ENCODE results near the gene TEAD1. TPM values are rescaled to one million over a fixed set of nuclear protein-coding genes. Genes with fewer than 3 reads are reported as not detected.

The TEAD1 gene
- polyA plus RNA-seq, 1 experiment, result 79.2 TPM

DNA sequence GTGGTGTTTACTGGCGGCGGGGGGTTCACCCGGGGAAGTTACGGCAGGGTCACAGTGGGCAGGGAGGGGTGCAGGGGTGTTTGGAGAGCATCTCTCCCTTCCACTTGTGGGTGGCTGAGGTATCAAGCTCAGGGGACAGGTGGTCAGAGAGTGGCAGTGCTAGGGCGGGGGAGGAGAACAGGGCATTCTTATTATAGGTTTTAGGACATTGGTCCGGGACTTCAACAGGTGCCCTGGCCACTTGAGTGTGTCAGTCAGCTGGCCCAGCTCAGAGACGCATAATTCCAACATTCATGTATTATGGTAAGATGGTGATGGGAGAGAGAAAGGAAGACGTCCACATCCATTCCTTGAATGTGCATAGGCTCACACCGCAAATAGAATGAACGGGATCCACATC is 101.7 kb downstream of the TEAD1 start:
- DNase-seq (ENCODE audit: low read depth), result no peak
- CTCF ChIA-PET, result interaction anchor here (1.2 kb wide), 1 partner anchor 15 kb away, joined by 3 read pairs; no protein-coding TSS in a partner anchor
- no peaks in the 10 kb centered on the region for H3K27me3 ChIP-seq (ENCODE audit: control insufficient read depth, insufficient read depth, low read length)
- no peak for TF ChIP-seq CTCF (IDR thresholded peaks at IDR 0.05; ENCODE audit: insufficient read depth, low read depth, low read length)
- H3K36me3 ChIP-seq (ENCODE audit: control insufficient read depth, insufficient read depth, low read length), result no peaks in the 10 kb centered on the region; the same call in 1 of the 2 replicates
- H3K4me3 ChIP-seq (ENCODE audit: low read depth, low read length), result no peak overlapping the region
- POLR2A ChIA-PET, result no interaction called here

DNA sequence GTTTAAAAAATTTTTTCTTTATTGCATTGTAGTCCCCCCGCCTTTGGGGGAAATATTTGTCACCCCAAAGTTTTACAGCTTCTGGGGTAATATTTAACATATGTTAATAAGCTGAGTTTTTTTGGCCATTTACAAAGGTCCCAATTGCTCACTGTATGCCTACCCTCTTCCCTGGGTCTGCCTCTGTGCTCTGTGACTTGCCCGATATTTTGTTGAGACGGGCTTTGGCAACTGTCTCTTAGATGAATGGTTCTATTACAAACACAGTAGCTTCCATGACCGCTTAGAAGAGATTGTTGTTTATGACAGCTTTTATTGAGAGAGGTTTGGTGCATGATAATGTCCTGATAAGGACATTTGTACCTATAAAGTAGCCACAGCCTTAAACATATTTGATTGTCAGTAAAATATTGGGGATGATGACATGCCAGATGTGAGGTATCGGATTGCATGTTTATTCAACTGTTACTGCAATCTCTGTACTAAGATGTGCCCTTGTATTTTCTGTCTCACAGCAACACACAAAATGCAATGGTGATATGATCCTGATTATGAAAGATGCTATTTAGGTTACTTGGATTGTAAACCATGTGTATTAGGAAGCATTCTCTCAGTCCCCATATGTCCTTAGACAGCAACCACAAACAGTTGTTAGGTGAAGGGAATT is 103.1 kb downstream of the TEAD1 start:
- TF ChIP-seq CTCF (IDR thresholded peaks at IDR 0.05; ENCODE audit: insufficient read depth, low read depth, low read length), result no peak
- DNase-seq (ENCODE audit: low read depth), result peak; percentile 57
- Histone ChIP-seq H3K36me3 (ENCODE audit: control insufficient read depth, insufficient read depth, low read length) (no peaks in the 10 kb centered on the region; the same call in 1 of the 2 replicates), H3K27me3 (ENCODE audit: control insufficient read depth, insufficient read depth, low read length) (no peaks in the 10 kb centered on the region), H3K4me3 (ENCODE audit: low read depth, low read length) (no peak overlapping the region)
- ChIA-PET CTCF (interaction anchor here (0.5 to 1.2 kb wide), 2 partner anchors 11 to 42 kb away, joined by 3 read pairs; no protein-coding TSS in a partner anchor), POLR2A (no interaction called here)

DNA sequence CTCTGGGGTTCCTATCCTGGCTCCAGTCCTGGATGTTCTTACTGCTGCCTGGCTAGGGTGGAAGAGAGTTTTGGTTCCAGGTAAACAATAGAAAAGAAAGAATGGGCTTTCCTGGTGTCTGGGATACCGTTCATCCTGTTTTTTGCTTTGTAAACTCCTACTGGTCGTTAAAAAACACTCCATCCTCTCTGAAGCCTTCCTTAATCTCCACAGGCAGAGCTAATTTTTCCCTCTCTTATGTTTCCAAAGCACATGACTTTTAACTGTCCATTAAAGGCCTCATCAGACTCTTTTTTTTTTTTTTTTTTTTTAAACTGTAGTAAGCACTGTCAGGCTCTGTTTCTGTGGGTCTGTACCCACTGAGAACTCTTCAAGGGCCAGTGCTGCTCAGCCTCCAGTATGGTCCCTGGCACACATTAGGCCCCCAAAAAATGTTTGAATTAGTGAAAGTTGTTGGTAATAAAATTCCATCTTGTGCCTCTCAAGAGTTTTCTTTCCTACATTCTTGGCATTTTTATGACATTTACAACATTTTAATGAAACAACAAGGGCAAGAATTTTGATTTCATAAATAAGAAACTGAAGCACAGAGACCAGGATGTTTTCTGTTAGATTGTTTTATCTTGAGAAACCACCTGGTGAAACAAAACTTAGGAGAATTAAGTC is 104.2 kb downstream of the TEAD1 start:
- Histone ChIP-seq H3K36me3 (ENCODE audit: control insufficient read depth, insufficient read depth, low read length) (no peaks in the 10 kb centered on the region; the same call in 1 of the 2 replicates), H3K4me3 (ENCODE audit: low read depth, low read length) (no peak overlapping the region), H3K27me3 (ENCODE audit: control insufficient read depth, insufficient read depth, low read length) (no peaks in the 10 kb centered on the region)
- ChIA-PET POLR2A (no interaction called here), CTCF (interaction anchor here (1.2 kb wide), 1 partner anchor 10 kb away, joined by 3 read pairs; no protein-coding TSS in a partner anchor)
- TF ChIP-seq CTCF (IDR thresholded peaks at IDR 0.05; ENCODE audit: insufficient read depth, low read depth, low read length), result no peak
- DNase-seq (ENCODE audit: low read depth), result no peak

DNA sequence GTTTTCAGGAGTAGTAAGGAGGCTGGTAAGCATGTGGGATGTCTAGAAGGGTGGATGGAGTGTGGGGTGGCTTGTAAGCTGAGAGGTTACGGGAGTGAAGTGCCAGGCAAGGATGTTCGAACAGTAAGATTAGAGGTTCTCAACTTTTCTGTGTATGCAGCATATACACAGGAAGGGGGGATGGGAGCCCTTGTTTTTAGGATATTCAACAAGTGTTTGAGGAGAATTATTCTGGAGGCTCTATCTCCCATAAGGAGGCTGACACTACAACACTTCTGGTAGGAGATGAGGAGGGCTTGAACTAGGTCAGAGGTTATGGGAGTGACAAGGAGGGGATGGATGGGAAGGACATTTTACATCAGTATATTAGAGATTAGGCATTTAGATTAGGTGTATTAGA is 109.5 kb downstream of the TEAD1 start:
- ChIA-PET POLR2A (no interaction called here), CTCF (no interaction called here)
- H3K4me3 ChIP-seq (ENCODE audit: low read depth, low read length), result no peak overlapping the region
- no peaks in the 10 kb centered on the region for H3K27me3 ChIP-seq (ENCODE audit: control insufficient read depth, insufficient read depth, low read length)
- no peak for TF ChIP-seq CTCF (IDR thresholded peaks at IDR 0.05; ENCODE audit: insufficient read depth, low read depth, low read length)
- DNase-seq (ENCODE audit: low read depth), result no peak
- no peaks in the 10 kb centered on the region; the same call in none of the 2 replicates for H3K36me3 ChIP-seq (ENCODE audit: control insufficient read depth, insufficient read depth, low read length)

DNA sequence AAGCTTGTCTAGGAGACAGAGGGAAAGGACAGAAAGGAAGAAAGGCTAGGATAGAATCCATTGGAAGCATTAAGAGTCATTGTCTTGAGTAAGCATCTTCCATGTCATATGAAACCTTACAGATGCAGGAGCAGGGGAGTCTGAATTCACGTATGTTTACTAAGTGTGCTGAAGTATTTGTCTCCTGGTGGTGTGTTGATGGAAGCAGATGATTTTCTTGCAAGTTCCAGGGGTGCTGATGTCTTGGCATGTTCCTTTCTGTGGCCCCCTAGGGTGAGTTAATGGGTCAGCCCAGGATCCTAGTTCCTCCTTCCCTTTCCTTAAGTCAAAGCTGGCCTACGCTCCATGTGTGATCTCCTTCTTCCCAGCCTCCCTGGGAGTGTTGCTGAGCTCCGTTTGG is 110.2 kb downstream of the TEAD1 start:
- ChIA-PET POLR2A (no interaction called here), CTCF (interaction anchor here (1.6 kb wide), 1 partner anchor 104 kb away, joined by 4 read pairs; no protein-coding TSS in a partner anchor)
- DNase-seq (ENCODE audit: low read depth), result no peak
- H3K4me3 ChIP-seq (ENCODE audit: low read depth, low read length), result no peak overlapping the region
- H3K36me3 ChIP-seq (ENCODE audit: control insufficient read depth, insufficient read depth, low read length), result peaks cover under 1% of the 10 kb centered on the region
- no peak for TF ChIP-seq CTCF (IDR thresholded peaks at IDR 0.05; ENCODE audit: insufficient read depth, low read depth, low read length)
- H3K27me3 ChIP-seq (ENCODE audit: control insufficient read depth, insufficient read depth, low read length), result no peaks in the 10 kb centered on the region

All from BJ (cell line).